Activated CD4-positive, alpha-beta T cell treated with anti-CD3 and anti-CD28 coated beads, Interleukin-2, amount 50 U/mL, for 4 hours (primary cell): ENCODE data around the gene CHRNA10.

Experiments
- DNase-seq, 2 experiments: peaks; one replicate each; pipeline ENCODE4 v3.0.0-alpha.2; 2020

The CHRNA10 gene

DNA sequence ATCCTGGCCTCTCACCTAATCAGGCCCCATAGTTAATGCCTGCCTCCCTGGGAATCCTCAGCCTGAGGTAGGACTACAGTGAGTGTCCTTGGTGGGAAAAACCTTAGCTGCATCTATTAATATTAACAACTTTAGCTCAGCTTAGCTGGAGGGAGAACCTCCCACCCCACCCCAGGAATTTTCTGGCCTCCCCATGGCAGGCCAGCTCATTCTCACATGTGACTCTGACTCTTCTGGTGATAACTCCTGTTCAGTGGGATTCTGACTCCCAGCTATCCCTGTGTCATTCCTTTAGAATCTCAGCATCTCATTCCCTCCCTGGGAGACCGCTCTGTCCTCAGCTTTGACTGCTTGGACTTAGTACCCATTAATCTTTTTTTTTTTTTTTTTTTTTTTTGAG, 43.9 kb downstream of the CHRNA10 start:
- DNase-seq: no peak

DNA sequence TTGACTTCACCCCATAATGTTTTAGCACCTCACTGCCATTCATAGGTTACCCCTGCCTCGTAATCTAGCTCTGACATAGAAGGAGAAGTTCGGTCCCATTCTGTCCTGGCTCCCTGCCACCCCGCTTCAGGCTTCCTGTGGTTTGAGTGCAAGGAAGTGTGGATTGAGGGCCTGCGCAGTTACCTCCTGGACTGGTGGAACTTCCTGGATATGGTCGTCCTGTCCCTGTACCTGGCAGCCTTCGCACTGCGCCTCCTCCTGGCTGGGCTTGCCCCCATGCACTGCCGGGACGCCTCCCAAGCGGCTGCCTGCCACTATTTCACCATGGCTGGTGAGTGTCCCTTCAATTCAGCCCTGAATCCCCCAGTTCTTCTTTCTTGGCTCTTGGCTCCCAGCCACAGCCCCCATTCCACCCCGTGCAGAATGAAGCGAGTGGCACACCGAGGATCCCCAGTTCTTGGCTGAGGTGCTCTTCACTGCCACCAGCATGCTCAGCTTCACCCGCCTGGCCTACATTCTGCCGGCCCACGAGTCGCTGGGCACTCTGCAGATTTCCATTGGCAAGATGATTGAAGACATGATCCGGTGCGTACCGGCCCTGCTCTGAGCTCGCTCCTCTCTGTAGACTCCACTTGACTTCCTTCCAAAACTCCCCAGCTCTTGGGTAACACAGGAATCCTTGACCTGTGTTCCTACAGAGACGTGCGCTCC, 44.8 kb downstream of the CHRNA10 start:
- DNase-seq: no peak

DNA sequence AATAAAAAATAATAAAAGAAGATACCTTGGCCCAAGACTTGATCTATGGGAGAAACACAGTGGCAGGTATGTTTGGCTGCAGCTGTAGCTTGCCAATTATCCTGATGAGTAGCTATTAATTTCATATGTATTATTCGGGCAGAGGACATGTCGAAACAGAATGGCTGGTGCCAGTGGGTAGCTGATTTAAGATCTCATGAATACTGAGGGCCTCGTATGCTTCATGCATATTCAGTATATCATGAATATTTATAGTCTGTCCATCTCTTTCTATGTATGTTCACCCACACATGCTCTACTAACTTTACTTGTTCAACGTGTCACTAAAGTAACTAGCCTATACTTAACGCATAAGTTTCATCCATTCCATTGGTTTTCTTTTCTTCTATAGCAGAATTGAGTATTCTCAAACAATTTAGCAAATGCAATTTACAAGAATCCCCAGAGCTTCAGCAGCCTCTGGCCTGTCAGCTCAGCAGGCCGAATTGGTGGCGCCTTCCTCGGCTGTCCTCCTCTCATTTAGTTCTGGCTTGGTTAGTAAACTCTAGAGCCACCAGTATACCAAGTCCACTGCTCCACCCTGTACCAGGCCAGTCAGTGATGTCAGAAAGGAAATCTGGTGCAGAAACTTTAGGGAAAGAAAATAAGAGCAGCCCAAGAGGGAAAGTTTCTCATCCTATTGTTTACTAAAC, 47.3 kb downstream of the CHRNA10 start:
- DNase-seq: no peak

DNA sequence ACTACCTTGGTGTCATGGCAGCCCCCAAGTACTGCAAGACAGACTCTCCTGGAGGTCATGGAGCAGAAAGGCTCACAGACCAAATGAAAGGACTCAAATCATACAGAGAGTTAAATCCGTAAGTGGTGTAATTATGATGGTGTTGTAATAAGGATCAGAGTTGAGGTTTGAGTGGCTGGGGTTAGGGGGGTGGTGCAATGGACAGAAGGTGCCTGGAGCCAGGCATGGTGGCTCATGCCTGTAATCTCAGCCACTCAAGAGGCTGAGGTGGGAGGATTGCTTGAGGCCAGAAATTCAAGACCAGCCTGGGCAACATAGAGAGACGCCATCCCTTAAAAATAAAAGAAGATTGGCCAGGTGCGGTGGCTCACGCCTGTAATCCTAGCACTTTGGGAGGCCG, 48.1 kb downstream of the CHRNA10 start:
- DNase-seq: no peak

DNA sequence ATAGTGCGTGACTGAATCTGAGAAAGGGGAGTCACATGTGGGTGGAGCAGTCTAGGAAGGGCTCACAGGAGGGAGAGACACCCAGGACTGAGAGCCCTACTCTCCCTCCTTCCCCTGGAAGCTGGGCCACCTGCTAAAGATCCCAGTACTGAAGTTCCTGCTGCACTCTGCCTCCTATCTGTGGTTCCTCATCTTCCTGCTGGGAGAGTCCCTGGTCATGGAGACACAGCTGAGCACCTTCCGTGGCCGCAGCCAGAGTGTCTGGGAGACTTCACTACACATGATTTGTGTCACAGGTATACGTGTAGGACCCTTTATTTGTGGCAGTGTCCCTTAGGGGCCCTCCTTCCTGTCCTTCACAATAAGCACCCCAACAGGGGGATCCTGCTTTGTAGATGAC, 48.7 kb downstream of the CHRNA10 start:
- DNase-seq: no peak

DNA sequence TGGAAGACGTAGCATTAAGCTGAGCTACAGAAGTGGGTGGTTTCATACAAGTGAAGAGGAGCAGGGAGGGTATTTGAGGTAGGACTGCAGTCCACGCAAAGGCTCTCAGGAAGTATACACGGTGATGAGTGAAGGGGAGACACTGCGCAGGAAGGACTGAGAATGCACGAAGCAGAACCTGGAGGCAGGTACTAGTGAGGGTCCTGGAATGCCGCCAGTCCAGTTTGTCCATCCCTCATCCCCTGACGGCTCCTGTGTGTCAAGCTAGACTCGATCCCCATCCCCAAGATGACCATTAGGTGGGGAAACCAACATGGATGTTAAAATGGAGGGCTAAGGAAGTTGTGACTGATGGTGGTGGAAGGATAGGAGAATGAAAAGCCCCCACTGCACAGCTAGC, 53.2 kb downstream of the CHRNA10 start:
- no peak for DNase-seq

DNA sequence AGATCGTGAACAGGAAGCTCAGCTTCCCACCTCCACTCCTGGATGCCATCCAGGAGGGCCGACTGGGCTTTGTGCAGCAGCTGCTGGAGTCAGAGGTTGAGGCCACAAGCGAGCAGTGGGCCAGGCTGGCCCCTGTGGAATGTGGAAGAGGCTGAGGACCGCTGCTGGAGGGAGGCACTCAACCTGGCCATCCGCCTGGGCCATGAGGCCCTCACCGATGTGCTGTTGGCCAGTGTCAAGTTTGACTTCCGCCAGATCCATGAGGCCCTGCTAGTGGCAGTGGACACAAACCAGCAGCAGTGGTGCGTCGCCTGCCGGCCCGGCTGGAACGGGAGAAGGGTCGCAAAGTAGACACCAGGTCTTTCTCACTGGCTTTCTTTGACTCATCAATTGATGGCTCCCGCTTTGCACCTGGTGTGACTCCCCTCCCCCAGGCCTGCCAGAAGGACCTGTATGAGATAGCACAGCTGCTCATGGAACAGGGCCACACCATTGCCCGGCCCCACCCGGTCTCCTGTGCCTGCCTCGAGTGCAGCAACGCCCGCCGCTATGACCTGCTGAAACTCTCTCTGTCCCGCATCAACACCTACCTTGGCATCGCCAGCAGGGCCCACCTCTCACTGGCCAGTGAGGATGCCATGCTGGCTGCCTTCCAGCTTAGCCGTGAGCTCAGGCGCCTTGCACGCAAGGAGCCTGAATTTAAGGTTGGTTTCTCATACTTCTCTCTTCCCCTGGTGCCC, 54.3 kb downstream of the CHRNA10 start:
- DNase-seq: no peak

DNA sequence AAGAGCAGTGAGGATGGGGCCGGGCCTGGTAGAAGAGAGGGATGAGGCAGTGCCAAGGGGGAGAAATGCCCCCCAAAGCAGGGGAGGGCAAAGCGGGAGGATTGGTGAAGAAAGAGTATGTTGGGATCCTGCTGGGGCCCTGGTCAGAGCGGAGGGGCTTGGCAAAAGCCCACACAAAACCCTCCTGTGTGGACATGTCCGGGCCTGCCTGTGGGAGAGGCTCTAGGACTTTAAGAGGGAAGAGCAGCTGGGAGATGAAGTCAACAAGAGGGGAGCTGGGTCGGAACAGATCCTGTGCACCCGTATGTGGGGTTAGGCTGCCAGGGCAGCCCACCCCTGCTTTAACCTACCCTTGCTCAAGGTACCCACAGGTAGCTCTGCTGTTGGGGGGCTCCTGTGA, 55.2 kb downstream of the CHRNA10 start:
- no peak for DNase-seq
